HCT116 (cell line): ENCODE measurements around the gene NR1H3. TPM values are rescaled to one million over a fixed set of nuclear protein-coding genes. Genes with fewer than 3 reads are reported as not detected.

Source experiments
- ATAC-seq: fragments of 200-7000 bp; cut with Tn5 transposase; 2 replicates; pipeline ENCODE4 v1.9.1; 2020; ENCODE audit warnings: mild to moderate bottlenecking, moderate library complexity
- BruUV-seq: library from RNA; stranded (reverse); fragments of 400-500 nt; replicated peaks from 2 replicates; lab custom pipeline; 2021; lab: Mats Ljungman, UMichigan
- CTCF ChIA-PET: fragments of 300-600 bp; sonication (Branson Sonifier 250); formaldehyde crosslinking; loops from one replicate; lab custom pipeline; 2021; ENCODE audit warnings: antibody characterized with exemption; lab: Charles Lee
- POLR2A ChIA-PET: fragments of 300-600, 350-600 bp; sonication (Branson Sonifier 250); formaldehyde crosslinking; loops from one replicate; lab custom pipeline; 2021; ENCODE audit warnings: antibody characterized with exemption; lab: Charles Lee
- RAD21 ChIA-PET, 2 experiments: fragments of 300-600 bp; sonication (Branson Sonifier 250); formaldehyde crosslinking; loops; one replicate each; lab custom pipeline; 2023; ENCODE audit warnings: low total read pairs in 2 of 2; ENCODE audit not compliant: uncharacterized antibody in 2 of 2, unreplicated experiment in 2 of 2, low non-redundant PET in 1 of 2; lab: Charles Lee
- DNase-seq: peaks from one replicate; pipeline ENCODE4 v3.0.0-alpha.2; 2010; ENCODE audit warnings: low read depth, low spot score
- H2AFZ ChIP-seq: fragments of 200-600 bp; shearing (Covaris generic), sonication (generic); 2 replicates; pipeline ENCODE4 v1.6.1; 2017; ENCODE audit warnings: low read depth, mixed run types, mixed read lengths, antibody characterized with exemption, low read length; ENCODE audit not compliant: poor library complexity, severe bottlenecking
- H3K27ac ChIP-seq: 2 replicates; pipeline ENCODE4 v1.5.1; 2012; ENCODE audit warnings: low read depth, low read length
- H3K27me3 ChIP-seq: fragments of 200-600 bp; sonication (generic); 2 replicates; pipeline ENCODE4 v1.6.1; 2016; ENCODE audit warnings: mixed run types, low read length, mixed read lengths; ENCODE audit not compliant: insufficient read depth
- H3K36me3 ChIP-seq, 2 experiments: fragments of 200-500 bp in 1 of 2; fragments of 200-600 bp in 1 of 2; sonication (Bioruptor generic) in 1 of 2; sonication (generic) in 1 of 2; 2 replicates each; pipeline versions ENCODE4 v1.5.1 to v1.6.1; 2014 to 2016; ENCODE audit warnings: low read length in 2 of 2, inconsistent platforms in 1 of 2, mixed read lengths in 1 of 2, mixed run types in 1 of 2; ENCODE audit not compliant: insufficient read depth in 2 of 2, control insufficient read depth in 1 of 2
- H3K4me1 ChIP-seq, 2 experiments: fragments of 200-600 bp in 1 of 2; sonication (generic) in 1 of 2; 2 replicates each; pipeline versions ENCODE4 v1.5.1 to v1.6.1; 2012 to 2017; ENCODE audit warnings: low read length in 2 of 2, inconsistent platforms in 1 of 2, mild to moderate bottlenecking in 1 of 2, mixed read lengths in 1 of 2, mixed run types in 1 of 2, moderate library complexity in 1 of 2; ENCODE audit not compliant: insufficient read depth in 2 of 2, control insufficient read depth in 1 of 2
- H3K4me2 ChIP-seq: fragments of 200-600 bp; sonication (generic); 2 replicates; pipeline ENCODE4 v1.6.1; 2017; ENCODE audit warnings: mixed run types, low read length, mixed read lengths
- H3K4me3 ChIP-seq, 2 experiments: fragments of 200-600 bp in 1 of 2; sonication (generic) in 1 of 2; replicated peaks in 1 of 2; 2 replicates each; pipeline ENCODE4 v1.5.1; 2011 to 2016; ENCODE audit warnings: low read length in 2 of 2, control low read depth in 1 of 2, low read depth in 1 of 2, mild to moderate bottlenecking in 1 of 2, mixed read lengths in 1 of 2, mixed run types in 1 of 2
- H3K79me2 ChIP-seq: fragments of 200-600 bp; sonication (generic); 2 replicates; pipeline ENCODE4 v1.6.1; 2017; ENCODE audit warnings: mild to moderate bottlenecking, mixed run types, low read length, moderate library complexity, mixed read lengths; ENCODE audit not compliant: insufficient read depth
- H3K9ac ChIP-seq: fragments of 200-600 bp; sonication (generic); 2 replicates; pipeline ENCODE4 v1.6.1; 2016; ENCODE audit warnings: low read length, mixed read lengths
- H3K9me2 ChIP-seq: fragments of 200-600 bp; sonication (generic), shearing (Covaris generic); 2 replicates; pipeline ENCODE4 v1.6.1; 2017; ENCODE audit warnings: mixed run types, mild to moderate bottlenecking, moderate library complexity; ENCODE audit not compliant: insufficient read depth
- H3K9me3 ChIP-seq, 2 experiments: fragments of 200-500 bp in 1 of 2; fragments of 200-600 bp in 1 of 2; sonication (Bioruptor generic) in 1 of 2; sonication (generic) in 1 of 2; 2 replicates each; pipeline ENCODE4 v1.6.1; 2014 to 2017; ENCODE audit warnings: low read length in 2 of 2, mixed read lengths in 2 of 2, inconsistent platforms in 1 of 2, low read depth in 1 of 2, mild to moderate bottlenecking in 1 of 2, mixed run types in 1 of 2, moderate library complexity in 1 of 2; ENCODE audit not compliant: control insufficient read depth in 1 of 2, insufficient read depth in 1 of 2
- H4K20me1 ChIP-seq: fragments of 200-600 bp; sonication (generic), shearing (Covaris generic); 2 replicates; pipeline ENCODE4 v1.6.1; 2017; ENCODE audit warnings: mixed run types, mild to moderate bottlenecking, moderate library complexity; ENCODE audit not compliant: insufficient read depth
- CTCF ChIP-seq, 3 experiments: fragments of 200-600 bp in 1 of 3; sonication (generic) in 1 of 3; IDR thresholded peaks in 2 of 3; conservative IDR thresholded peaks in 1 of 3; 2 replicates each; pipeline ENCODE4 v1.5.1; 2012 to 2017; ENCODE audit warnings: low read depth in 2 of 3, low read length in 2 of 3, antibody characterized with exemption in 1 of 3, borderline replicate concordance in 1 of 3, control low read depth in 1 of 3, mild to moderate bottlenecking in 1 of 3, mixed read lengths in 1 of 3, mixed run types in 1 of 3, moderate library complexity in 1 of 3; ENCODE audit not compliant: insufficient read depth in 1 of 3
- MAX ChIP-seq: IDR thresholded peaks from 2 replicates; pipeline ENCODE4 v1.6.1; 2012
- TCF7L2 ChIP-seq: IDR thresholded peaks from 2 replicates; pipeline ENCODE4 v1.7.0; 2011; ENCODE audit warnings: borderline replicate concordance, inconsistent platforms; ENCODE audit not compliant: insufficient read depth, insufficient read length; ENCODE audit errors: extremely low read depth
- ZNF274 ChIP-seq: fragments of 200-500 bp; sonication (Bioruptor generic); IDR thresholded peaks from 2 replicates; pipeline ENCODE4 v1.6.1; 2014; ENCODE audit warnings: mild to moderate bottlenecking, low read depth, low read length, inconsistent platforms
- intact Hi-C: fragments of 100-400 bp; cut with micrococcal nuclease; formaldehyde crosslinking; loops from 2 replicates; pipeline ENCODE4 v1.10.0; 2022
- total RNA-seq: library from RNA; stranded (reverse); gene quantifications from one replicate; pipeline ENCODE4 v1.2.1, GENCODE V29; 2021; ENCODE audit not compliant: unreplicated experiment

Gene NR1H3
- total RNA-seq, 1 experiment from 2014 or later: 23.5 TPM

DNA sequence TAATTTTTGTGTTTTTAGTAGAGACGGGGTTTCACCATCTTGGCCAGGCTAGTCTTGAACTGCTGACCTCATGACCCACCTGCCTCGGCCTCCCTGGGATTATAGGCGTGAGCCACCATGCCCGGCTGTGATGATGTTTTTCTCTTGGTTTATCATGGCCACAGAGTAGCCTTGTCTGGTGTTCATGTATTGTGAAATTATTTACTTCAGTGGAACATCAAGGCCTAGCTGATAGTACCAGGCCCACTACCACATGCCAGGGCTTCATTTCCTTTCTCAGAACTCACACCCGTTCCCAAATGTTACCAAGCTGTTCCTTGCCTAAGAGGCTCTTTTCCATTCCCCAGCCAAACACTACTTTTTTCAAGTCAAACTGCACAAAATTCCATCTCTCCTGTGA, 49.2 kb upstream of the NR1H3 start:
- Histone ChIP-seq H3K36me3 (no peaks in the 10 kb centered on the region), H4K20me1 (no peaks in the 10 kb centered on the region), H3K4me1 (peaks cover 7 to 20% of the 10 kb centered on the region in 2 experiments), H3K79me2 (no peaks in the 10 kb centered on the region), H3K9me3 (no peaks in the 10 kb centered on the region), H3K4me3 (no peak overlapping the region), H3K27ac (no peak overlapping the region), H3K27me3 (no peaks in the 10 kb centered on the region), H2AFZ (no peak overlapping the region), H3K4me2 (no peak overlapping the region), H3K9me2 (no peaks in the 10 kb centered on the region), H3K9ac (no peak overlapping the region)
- intact Hi-C loops: no loop called here
- no peak for DNase-seq
- CTCF ChIA-PET: no interaction called here
- no TSS peak for BruUV-seq
- TF ChIP-seq MAX (no peak), TCF7L2 (no peak), ZNF274 (no peak)
- POLR2A ChIA-PET: no interaction called here
- RAD21 ChIA-PET: no interaction called here
- ATAC-seq: no peak

DNA sequence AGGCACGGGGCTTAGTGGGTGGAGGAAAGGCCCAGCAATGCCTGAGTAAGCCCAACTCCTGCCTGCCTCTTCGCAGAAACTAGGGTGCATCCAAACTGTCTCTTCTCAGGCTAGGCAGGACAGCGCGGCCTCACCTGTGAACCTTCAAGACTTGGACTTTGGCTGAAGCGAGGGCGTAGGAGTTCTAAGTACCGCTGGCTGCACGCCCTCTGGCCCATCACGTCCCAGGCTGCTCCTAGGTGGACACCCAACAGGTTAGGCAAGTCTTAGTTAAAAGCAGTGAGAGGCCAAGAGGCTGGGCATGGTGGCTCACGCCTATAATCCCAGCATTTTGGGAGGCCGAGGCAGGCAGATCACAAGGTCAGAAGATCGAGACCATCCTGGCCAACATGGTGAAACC, 44.9 kb upstream of the NR1H3 start:
- no peak overlapping the region for H2AFZ ChIP-seq
- 0 out of 2 replicates have a peak overlapping the region, but pooled peaks have one; percentile 14 for H3K4me2 ChIP-seq
- no peaks in the 10 kb centered on the region for H3K9me2 ChIP-seq
- ChIA-PET POLR2A (no interaction called here), CTCF (no interaction called here), RAD21 (no interaction called here)
- DNase-seq (no peak), ATAC-seq (no peak)
- TF ChIP-seq CTCF (IDR thresholded peaks at IDR 0.05 in 2 of 3, conservative IDR thresholded peaks at IDR 0.05 in 1 of 3; ENCODE audit: borderline replicate concordance in 1 of 3, insufficient read depth in 1 of 3, low read depth in 2 of 3, low read length in 2 of 3) (no peak), MAX (no peak)
- peaks cover 26% of the 10 kb centered on the region for H3K79me2 ChIP-seq
- no peaks in the 10 kb centered on the region for H3K36me3 ChIP-seq
- no peaks in the 10 kb centered on the region for H4K20me1 ChIP-seq
- H3K9ac ChIP-seq: no peak overlapping the region
- intact Hi-C loops: no loop called here
- BruUV-seq: no TSS peak
- no peaks in the 10 kb centered on the region for H3K9me3 ChIP-seq
- H3K27ac ChIP-seq: no peak overlapping the region; the same call in 1 of the 2 replicates
- no peaks in the 10 kb centered on the region for H3K27me3 ChIP-seq
- H3K4me3 ChIP-seq: no peak overlapping the region
- H3K4me1 ChIP-seq: peaks cover 19 to 46% of the 10 kb centered on the region in 2 experiments
